H1 (cell line): ENCODE data around the gene KIF26B. TPM values are rescaled to one million over a fixed set of nuclear protein-coding genes. Genes with fewer than 3 reads are reported as not detected.
A peak's percentile ranks its signal among the peaks of the same experiment; 100 is the strongest.

Source experiments
- CTCF ChIA-PET: fragments of 300-600 bp; sonication (Branson Sonifier 250); formaldehyde crosslinking; loops from one replicate; lab custom pipeline; 2021; ENCODE audit not compliant: partially characterized antibody; lab: Charles Lee
- POLR2A ChIA-PET: fragments of 300-600 bp; sonication (Branson Sonifier 250); formaldehyde crosslinking; loops from one replicate; lab custom pipeline; 2021; ENCODE audit warnings: inconsistent platforms; ENCODE audit not compliant: partially characterized antibody; lab: Charles Lee
- DNase-seq, 2 experiments: peaks; one replicate each; pipeline versions ENCODE4 v3.0.0 to v3.0.0-alpha.2; 2010 to 2022; ENCODE audit warnings: low spot score in 2 of 2, low read depth in 1 of 2, mixed read lengths in 1 of 2
- FAIRE-seq: peaks from 2 replicates; lab custom pipeline; 2011; peaks lifted over from hg19 to GRCh38; lab: Jason Lieb, UNC
- H2AFZ ChIP-seq: 2 replicates; pipeline ENCODE4 v1.8.1; 2012; ENCODE audit warnings: low read length, inconsistent platforms
- H2AK5ac ChIP-seq: 2 replicates; pipeline ENCODE4 v1.6.1; 2013; ENCODE audit warnings: low read depth, low read length
- H2BK120ac ChIP-seq: replicated peaks from 2 replicates; pipeline ENCODE3; 2013; ENCODE audit warnings: low read depth, low read length, inconsistent platforms
- H2BK12ac ChIP-seq: 2 replicates; pipeline ENCODE4 v1.6.1; 2013; ENCODE audit warnings: low read depth, low read length
- H2BK15ac ChIP-seq: 2 replicates; pipeline ENCODE4 v1.6.1; 2013; ENCODE audit warnings: low read length
- H2BK20ac ChIP-seq: 2 replicates; pipeline ENCODE4 v1.6.1; 2013; ENCODE audit warnings: low read length
- H2BK5ac ChIP-seq: 2 replicates; pipeline ENCODE4 v1.6.1; 2013; ENCODE audit warnings: low read depth, low read length
- H3K14ac ChIP-seq: 2 replicates; pipeline ENCODE4 v1.6.1; 2013; ENCODE audit warnings: inconsistent platforms; ENCODE audit not compliant: insufficient read length
- H3K18ac ChIP-seq: 2 replicates; pipeline ENCODE4 v1.6.1; 2013; ENCODE audit warnings: low read length; ENCODE audit errors: extremely low read depth
- H3K23ac ChIP-seq: 2 replicates; pipeline ENCODE4 v1.6.1; 2013; ENCODE audit warnings: inconsistent platforms; ENCODE audit not compliant: insufficient read length
- H3K23me2 ChIP-seq: 2 replicates; pipeline ENCODE4 v1.6.1; 2013; ENCODE audit warnings: low read depth, low read length
- H3K27ac ChIP-seq: 2 replicates; pipeline ENCODE4 v1.6.1; 2011; ENCODE audit warnings: low read depth, low read length, inconsistent platforms
- H3K27me3 ChIP-seq, 4 experiments: replicated peaks in 1 of 4; 1 replicate in 1 of 4; 2 replicates in 3 of 4; pipeline versions ENCODE4 v1.6.1 to v1.8.1; 2011 to 2013; ENCODE audit warnings: low read length in 3 of 4, mild to moderate bottlenecking in 3 of 4, inconsistent platforms in 2 of 4, mixed read lengths in 2 of 4, moderate library complexity in 1 of 4; ENCODE audit not compliant: control insufficient read depth in 3 of 4, insufficient read depth in 3 of 4; ENCODE audit errors: extremely low read depth in 1 of 4
- H3K36me3 ChIP-seq, 4 experiments: 2 replicates each; pipeline versions ENCODE4 v1.6.1 to v1.8.1; 2011 to 2013; ENCODE audit warnings: mild to moderate bottlenecking in 4 of 4, low read length in 3 of 4, moderate library complexity in 2 of 4, control low read depth in 1 of 4, inconsistent platforms in 1 of 4; ENCODE audit not compliant: insufficient read depth in 4 of 4, control insufficient read depth in 2 of 4
- H3K4ac ChIP-seq: replicated peaks from 2 replicates; pipeline ENCODE3; 2013; ENCODE audit warnings: low read length, low read depth, mixed read lengths, inconsistent platforms; ENCODE audit not compliant: insufficient read length
- H3K4me1 ChIP-seq, 4 experiments: replicated peaks in 1 of 4; 1 replicate in 1 of 4; 2 replicates in 3 of 4; pipeline versions ENCODE4 v1.6.1 to v1.8.1; 2011 to 2013; ENCODE audit warnings: low read length in 3 of 4, inconsistent platforms in 2 of 4, mixed read lengths in 1 of 4; ENCODE audit not compliant: insufficient read depth in 4 of 4, control insufficient read depth in 3 of 4
- H3K4me2 ChIP-seq, 2 experiments: 2 replicates each; pipeline versions ENCODE4 v1.6.1 to v1.8.1; 2011 to 2013; ENCODE audit warnings: low read depth in 2 of 2, low read length in 2 of 2, control low read depth in 1 of 2, inconsistent platforms in 1 of 2, mild to moderate bottlenecking in 1 of 2; ENCODE audit not compliant: insufficient read depth in 1 of 2
- H3K4me3 ChIP-seq, 4 experiments: fragments of 200-600, 300-600 bp in 1 of 4; sonication (generic), shearing (Covaris generic), sonication (Bioruptor Twin) in 1 of 4; 2 replicates each; pipeline versions ENCODE4 v1.5.1 to v1.8.1; 2011 to 2016; ENCODE audit warnings: low read length in 4 of 4, low read depth in 3 of 4, control low read depth in 2 of 4, inconsistent platforms in 2 of 4, mild to moderate bottlenecking in 2 of 4, mixed read lengths in 1 of 4, moderate library complexity in 1 of 4; ENCODE audit not compliant: insufficient read depth in 2 of 4; ENCODE audit errors: extremely low read depth in 1 of 4
- H3K56ac ChIP-seq: replicated peaks from 2 replicates; pipeline ENCODE3; 2013; ENCODE audit warnings: low read depth, mild to moderate bottlenecking, mixed read lengths, low read length, inconsistent platforms; ENCODE audit not compliant: insufficient read length
- H3K79me1 ChIP-seq: 2 replicates; pipeline ENCODE4 v1.6.1; 2013; ENCODE audit warnings: low read depth, low read length, control low read depth
- H3K79me2 ChIP-seq, 2 experiments: 2 replicates each; pipeline versions ENCODE4 v1.6.1 to v1.8.1; 2012 to 2013; ENCODE audit warnings: low read length in 2 of 2, mild to moderate bottlenecking in 2 of 2, inconsistent platforms in 1 of 2; ENCODE audit not compliant: insufficient read depth in 2 of 2, control insufficient read depth in 1 of 2
- H3K9ac ChIP-seq, 4 experiments: replicated peaks in 1 of 4; 1 replicate in 1 of 4; 2 replicates in 3 of 4; pipeline versions ENCODE4 v1.6.1 to v1.8.1; 2011 to 2013; ENCODE audit warnings: low read depth in 3 of 4, low read length in 3 of 4, control low read depth in 2 of 4, mild to moderate bottlenecking in 2 of 4, moderate library complexity in 2 of 4, inconsistent platforms in 1 of 4; ENCODE audit errors: extremely low read depth in 1 of 4
- H3K9me3 ChIP-seq, 2 experiments: 2 replicates each; pipeline versions ENCODE4 v1.6.1 to v1.8.1; 2012 to 2013; ENCODE audit warnings: mild to moderate bottlenecking in 2 of 2, moderate library complexity in 2 of 2, control low read depth in 1 of 2, inconsistent platforms in 1 of 2, low read depth in 1 of 2, low read length in 1 of 2, mixed read lengths in 1 of 2; ENCODE audit not compliant: insufficient read depth in 2 of 2
- H4K20me1 ChIP-seq, 2 experiments: replicated peaks in 1 of 2; 2 replicates each; pipeline versions ENCODE3 to v1.8.1; 2011 to 2013; ENCODE audit warnings: inconsistent platforms in 2 of 2, low read length in 2 of 2, mild to moderate bottlenecking in 1 of 2; ENCODE audit not compliant: insufficient read depth in 2 of 2, control insufficient read depth in 1 of 2
- H4K5ac ChIP-seq: 2 replicates; pipeline ENCODE4 v1.6.1; 2013; ENCODE audit warnings: low read length, low read depth, mixed read lengths, inconsistent platforms; ENCODE audit not compliant: insufficient read length
- H4K8ac ChIP-seq: 2 replicates; pipeline ENCODE4 v1.8.0; 2013; ENCODE audit warnings: mild to moderate bottlenecking, moderate library complexity, low read length, inconsistent platforms; ENCODE audit not compliant: insufficient read depth; ENCODE audit errors: extremely low read depth
- H4K91ac ChIP-seq: replicated peaks from 2 replicates; pipeline ENCODE3; 2013; ENCODE audit warnings: low read length, mixed read lengths, inconsistent platforms; ENCODE audit not compliant: insufficient read length
- EZH2 ChIP-seq: fragments of 200-600 bp; sonication (generic); IDR thresholded peaks from 2 replicates; pipeline ENCODE4 v1.7.1; 2012; ENCODE audit warnings: low read depth, mild to moderate bottlenecking, moderate library complexity, low read length, inconsistent platforms; ENCODE audit not compliant: severe bottlenecking
- HDAC6 ChIP-seq: IDR thresholded peaks from one replicate; pipeline ENCODE4 v1.7.1; 2012; ENCODE audit warnings: low read depth, mild to moderate bottlenecking, inconsistent platforms, low read length, moderate library complexity
- KDM5A ChIP-seq: fragments of 200-600 bp; IDR thresholded peaks from 2 replicates; pipeline ENCODE4 v1.7.1; 2012; ENCODE audit warnings: mild to moderate bottlenecking, low read length, inconsistent platforms, mixed read lengths
- NANOG ChIP-seq: IDR thresholded peaks from 2 replicates; pipeline ENCODE4 v1.6.1; 2011; ENCODE audit warnings: low read length, low read depth, mild to moderate bottlenecking, inconsistent platforms; ENCODE audit not compliant: insufficient read depth, poor library complexity, severe bottlenecking
- POLR2A ChIP-seq, 2 experiments: IDR thresholded peaks; 1 replicate in 1 of 2; 2 replicates in 1 of 2; pipeline ENCODE4 v1.6.1; 2011; ENCODE audit warnings: low read depth in 2 of 2, low read length in 2 of 2, mild to moderate bottlenecking in 2 of 2; ENCODE audit errors: control extremely low read depth in 1 of 2
- POLR2AphosphoS5 ChIP-seq: IDR thresholded peaks from 2 replicates; pipeline ENCODE4 v1.6.1; 2011; ENCODE audit warnings: low read depth, low read length
- RAD21 ChIP-seq, 2 experiments: IDR thresholded peaks in 1 of 2; conservative IDR thresholded peaks in 1 of 2; 2 replicates each; pipeline ENCODE4 v1.6.1; 2011; ENCODE audit warnings: low read depth in 2 of 2, low read length in 2 of 2, improper control_type of control experiment in 1 of 2, inconsistent platforms in 1 of 2, mild to moderate bottlenecking in 1 of 2, moderate library complexity in 1 of 2
- RFX5 ChIP-seq: IDR thresholded peaks from 2 replicates; pipeline ENCODE4 v1.6.1; 2011; ENCODE audit warnings: low read depth, low read length, improper control_type of control experiment, borderline replicate concordance
- SIX5 ChIP-seq: IDR thresholded peaks from 2 replicates; pipeline ENCODE4 v1.6.1; 2011; ENCODE audit warnings: mild to moderate bottlenecking, low read depth, low read length
- SP4 ChIP-seq: IDR thresholded peaks from 2 replicates; pipeline ENCODE4 v1.6.1; 2012; ENCODE audit warnings: low read length, inconsistent platforms
- SRF ChIP-seq: IDR thresholded peaks from 2 replicates; pipeline ENCODE4 v1.6.1; 2011; ENCODE audit warnings: mild to moderate bottlenecking, low read depth, low read length, moderate library complexity
- TCF12 ChIP-seq: IDR thresholded peaks from 2 replicates; pipeline ENCODE4 v1.6.1; 2011; ENCODE audit warnings: low read depth, mild to moderate bottlenecking, low read length
- USF2 ChIP-seq: IDR thresholded peaks from 2 replicates; pipeline ENCODE4 v1.6.1; 2011; ENCODE audit warnings: low read length, improper control_type of control experiment
- ZNF274 ChIP-seq: IDR thresholded peaks from 2 replicates; pipeline ENCODE4 v1.7.0; 2012; ENCODE audit warnings: low read length, borderline replicate concordance; ENCODE audit errors: extremely low read depth
- WGBS, 2 experiments: shearing (Covaris generic) in 1 of 2; methylation state at CpG; one replicate each; pipeline versions ENCODE4 v1.1.6 to v1.1.7; 2013 to 2015; ENCODE audit warnings: low lambda C conversion rate in 2 of 2, mixed read lengths in 2 of 2, inconsistent platforms in 1 of 2, low coverage in 1 of 2, missing lambda C conversion rate in 1 of 2; ENCODE audit not compliant: insufficient replicate concordance in 2 of 2, insufficient coverage in 1 of 2, insufficient read length in 1 of 2; ENCODE audit errors: extremely low coverage in 1 of 2, missing lambda C conversion rate in 1 of 2; 5-methylcytosine and 5-hydroxymethylcytosine counted together
- polyA plus RNA-seq, 7 experiments: library from polyadenylated mRNA; depleted of rRNA in 3 of 7; stranded (reverse) in 5 of 7; unstranded in 2 of 7; fragments of >200 nt in 5 of 7; fragments of 200-250 nt in 2 of 7; gene quantifications; 1 replicate in 5 of 7; 2 replicates in 1 of 7; 4 replicates in 1 of 7; pipeline versions ENCODE4 v1.2.1 to v1.2.3, GENCODE V29; 2011 to 2013; ENCODE audit warnings: missing spikeins in 2 of 7, mixed read lengths in 2 of 7
- total RNA-seq: library from RNA; stranded (reverse); fragmentation: NEBNext Ultra II Directional; extraction: Animal tissue kit (Norgen Biotek cat#: 25700); gene quantifications from 2 replicates; pipeline ENCODE4 v1.2.1, GENCODE V29; 2021

The KIF26B gene
- total and polyA plus RNA-seq, 2 of the 8 experiments (the other 6 are each of a cell fraction or from before 2014, with no cell fraction given) = 0.06 to 0.28 TPM

- Histone ChIP-seq H3K23ac (no peak overlapping the region), H3K4me2 (no peak overlapping the region), H3K18ac (no peak overlapping the region; the same call in 1 of the 2 replicates), H3K27me3 (no peaks in the 10 kb centered on the region), H2AFZ (no peak overlapping the region), H3K9me3 (no peaks in the 10 kb centered on the region), H3K23me2 (0 out of 2 replicates have a peak, but pooled peaks cover 2% of the 10 kb centered on the region), H3K79me1 (no peaks in the 10 kb centered on the region), H3K14ac (no peak overlapping the region), H3K27ac (no peak overlapping the region), H3K36me3 (no peaks in the 10 kb centered on the region), H2BK120ac (no peak overlapping the region), H4K5ac (no peak overlapping the region), H4K91ac (no peak overlapping the region), H3K4me1 (peaks cover 0 to 9% (median under 1%) of the 10 kb centered on the region in 4 experiments; a peak in 2 of 7 replicates), H2AK5ac (peak overlapping the region; percentile 60; the same call in 1 of the 2 replicates), H2BK20ac (no peak overlapping the region), H2BK15ac (no peak overlapping the region), H4K8ac (no peak overlapping the region), H3K4ac (no peak overlapping the region), H3K9ac (no peak overlapping the region), H4K20me1 (no peaks in the 10 kb centered on the region), H2BK5ac (no peak overlapping the region), H3K4me3 (no peak overlapping the region), H3K56ac (no peak overlapping the region), H3K79me2 (no peaks in the 10 kb centered on the region), H2BK12ac (peak overlapping the region; percentile 35; the same call in 1 of the 2 replicates)
- no peak for DNase-seq
- CTCF ChIA-PET = interaction anchor here (0.6 to 2.7 kb wide), 3 partner anchors 8 to 21 kb away, joined by 4 to 9 read pairs (median 9); no protein-coding TSS in a partner anchor
- POLR2A ChIA-PET = no interaction called here
- no peak for TF ChIP-seq RFX5
- TF ChIP-seq SRF = no peak
- TF ChIP-seq POLR2AphosphoS5 = no peak
- no peak for TF ChIP-seq TCF12
- no peak for TF ChIP-seq USF2
- no peak for TF ChIP-seq SP4
- no peak for TF ChIP-seq ZNF274
- no peak for TF ChIP-seq SIX5
- no peak for TF ChIP-seq NANOG
- TF ChIP-seq HDAC6 = no peak
- no peak for TF ChIP-seq KDM5A
- no peak for TF ChIP-seq EZH2
- TF ChIP-seq RAD21 (IDR thresholded peaks at IDR 0.05 in 1 of 2, conservative IDR thresholded peaks at IDR 0.05 in 1 of 2; ENCODE audit: low read depth in 2 of 2, low read length in 2 of 2) = no peak
- no peak for TF ChIP-seq POLR2A (IDR thresholded peaks at IDR 0.05; ENCODE audit: control extremely low read depth in 1 of 2, low read depth in 2 of 2, low read length in 2 of 2)
- 87% methylated on average over 6 of the region's 6 CpGs; no CpG with 5 or more reads in 1 of the 2 experiments for WGBS, 2 experiments
- no peak for FAIRE-seq
Measured at GRCh38 chr1:245124241-245124640, 30.5 kb upstream of the KIF26B start.
